Measurements from ENCODE around the gene EIF2D.
A peak's percentile ranks its signal among the peaks of the same experiment; 100 is the strongest.

EIF2D gene

GRCh38 chr1:206612129-206612876, at the start of gene EIF2D:
Gene EIF2D (minus strand): TSS chr1:206612465. CDS start chr1:206612342, 123 bp downstream.
- Mint-ChIP-seq H3K4me1 (peaks cover 47% of the 10 kb centered on the region), H3K27ac (peak within 1 kb of the TSS; percentile 91 to 99), H3K27me3 (no peaks in the 10 kb centered on the region), H3K9me3 (no peaks in the 10 kb centered on the region), H3K4me3 (peak within 1 kb of the TSS; percentile 90 to 95)
- peak; percentile 96 for DNase-seq
- ATAC-seq: peak; percentile 79

DNA sequence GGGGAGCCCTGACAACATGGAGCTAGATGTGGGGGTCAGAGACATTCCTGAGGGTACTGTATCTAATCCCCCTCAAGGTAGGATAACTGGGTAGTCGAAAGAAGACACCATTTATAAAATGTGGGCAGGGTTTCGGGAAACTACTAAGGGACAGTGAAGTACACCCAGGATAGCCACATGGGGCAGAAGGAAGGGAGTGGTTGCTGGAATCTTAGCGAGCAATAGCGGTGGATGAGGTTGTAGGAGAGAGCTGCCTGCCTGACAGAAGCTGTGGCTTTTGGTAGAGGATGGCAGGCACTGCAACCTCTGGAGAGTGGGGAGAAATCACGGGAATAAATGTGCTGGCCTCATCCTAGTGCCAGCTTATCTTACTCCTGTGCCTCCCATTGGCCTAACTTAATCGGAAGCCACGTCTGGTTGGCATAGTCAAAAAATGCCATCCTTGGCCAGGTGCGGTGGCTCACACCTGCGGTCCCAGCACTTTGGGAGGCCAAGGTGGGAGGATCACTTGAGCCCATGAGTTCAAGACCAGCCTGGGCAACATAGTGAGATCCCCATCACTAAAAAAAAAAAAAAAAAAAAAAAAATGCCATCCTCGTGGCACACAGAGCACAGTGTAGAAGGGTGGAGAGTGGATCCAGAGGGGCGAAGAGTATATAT, 49.0 kb upstream of the EIF2D start:
- Mint-ChIP-seq H3K4me3 (no peak overlapping the region), H3K4me1 (peaks cover 49% of the 10 kb centered on the region), H3K9me3 (no peaks in the 10 kb centered on the region), H3K27me3 (peaks cover 67% of the 10 kb centered on the region), H3K27ac (no peak overlapping the region)
- no peak for DNase-seq
- no peak for ATAC-seq

- Mint-ChIP-seq H3K27me3 (peaks cover 69% of the 10 kb centered on the region), H3K4me1 (peaks cover 49% of the 10 kb centered on the region), H3K9me3 (no peaks in the 10 kb centered on the region), H3K4me3 (no peak overlapping the region), H3K27ac (peak overlapping the region in 1 of 2 donors; percentile 30)
- no peak for ATAC-seq
- no peak for DNase-seq
Observed at GRCh38 chr1:206660136-206660535, 47.9 kb upstream of the EIF2D start.

DNA sequence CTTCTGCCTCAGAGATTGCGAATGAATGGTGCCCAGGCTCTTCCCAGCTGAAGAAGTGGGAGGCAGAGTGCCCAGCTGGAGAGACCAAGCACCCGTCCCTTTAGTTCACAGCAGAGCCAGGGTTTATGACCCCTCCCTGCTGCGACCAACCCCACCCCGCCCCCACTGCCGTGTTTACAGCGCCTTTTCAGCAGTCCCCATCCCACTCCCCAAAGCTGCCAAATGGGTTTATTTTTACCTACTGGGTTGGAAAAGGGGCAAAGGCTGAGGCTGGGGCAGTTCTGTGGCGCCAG, 46.7 kb upstream of the EIF2D start:
- H3K27ac Mint-ChIP-seq: no peak overlapping the region
- peaks cover 69% of the 10 kb centered on the region for H3K27me3 Mint-ChIP-seq
- H3K4me3 Mint-ChIP-seq: no peak overlapping the region
- no peaks in the 10 kb centered on the region for H3K9me3 Mint-ChIP-seq
- DNase-seq: no peak
- no peak for ATAC-seq
- peaks cover 45% of the 10 kb centered on the region for H3K4me1 Mint-ChIP-seq

DNA sequence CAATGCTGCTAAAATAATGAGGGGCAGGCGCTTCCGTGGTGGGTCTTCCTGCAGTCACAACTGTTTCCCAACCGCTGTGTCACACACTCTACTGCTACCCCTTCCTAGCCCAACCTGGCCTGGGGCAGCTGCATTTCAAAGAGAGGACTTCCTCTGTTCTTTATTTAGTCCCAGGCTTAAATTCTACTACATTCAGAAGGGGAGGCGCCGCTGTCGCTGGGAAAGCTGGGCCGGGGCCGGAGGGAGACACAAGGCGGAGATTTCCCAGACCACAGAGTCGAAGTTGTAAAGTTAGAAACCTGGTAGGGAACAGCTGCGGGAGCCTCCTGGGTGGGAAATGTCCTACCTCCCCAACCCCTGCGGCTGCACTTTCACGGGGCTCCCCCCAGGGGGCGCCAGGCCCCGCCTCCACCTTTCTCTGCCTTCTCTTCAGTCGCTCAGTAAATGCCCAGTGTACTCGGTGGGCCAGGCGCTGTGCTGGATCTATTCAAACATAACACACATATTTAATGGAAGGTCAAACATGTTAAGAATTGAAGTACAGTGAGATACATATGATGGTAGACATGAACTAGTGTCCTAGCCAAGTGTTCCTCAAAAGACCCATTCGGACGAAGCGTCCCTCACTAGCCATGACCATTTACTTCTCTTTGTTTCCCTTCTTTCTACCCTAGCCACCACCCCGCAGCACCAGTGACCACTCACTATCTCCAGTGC, 46.2 kb upstream of the EIF2D start:
- ATAC-seq: peak; percentile 73
- H3K4me1 Mint-ChIP-seq: peaks cover 40% of the 10 kb centered on the region

GRCh38 chr1:206657751-206658150, 45.5 kb upstream of the EIF2D start:
- no peak for ATAC-seq

More for the DNA sequence above, 46.2 kb upstream of the EIF2D start:
- Mint-ChIP-seq H3K27me3 (peaks cover 67% of the 10 kb centered on the region), H3K9me3 (no peaks in the 10 kb centered on the region), H3K4me3 (peak overlapping the region; percentile 44 to 50), H3K27ac (peak overlapping the region in 1 of 2 donors; percentile 21)
- DNase-seq: peak; percentile 57 to 58

DNA sequence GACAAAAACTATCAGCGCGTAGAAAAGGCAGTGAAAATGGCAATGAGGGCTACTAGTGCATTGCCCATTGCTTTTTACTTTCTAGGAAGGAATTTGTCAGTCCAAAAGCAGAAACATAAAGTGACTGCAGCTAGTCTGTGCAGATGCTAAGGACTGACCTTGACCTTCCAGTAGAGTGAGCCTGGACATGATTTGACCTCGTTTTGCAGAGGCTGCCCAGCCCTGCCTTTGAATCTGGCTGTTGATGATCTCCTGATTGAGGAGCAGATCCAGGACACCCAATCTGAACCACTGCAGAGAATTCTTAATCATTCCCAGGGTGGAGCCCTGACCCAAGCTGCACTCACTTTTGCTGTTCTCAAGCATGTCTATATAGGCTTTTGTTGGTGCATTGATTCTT, 44.7 kb upstream of the EIF2D start:
- DNase-seq (no peak), ATAC-seq (no peak)
- H3K27me3 Mint-ChIP-seq: peaks cover 63% of the 10 kb centered on the region
- H3K9me3 Mint-ChIP-seq: no peaks in the 10 kb centered on the region
- no peak overlapping the region for H3K27ac Mint-ChIP-seq
- no peak overlapping the region for H3K4me3 Mint-ChIP-seq
- peaks cover 25% of the 10 kb centered on the region for H3K4me1 Mint-ChIP-seq

More at GRCh38 chr1:206657751-206658150, 45.5 kb upstream of the EIF2D start:
- peak overlapping the region in 1 of 2 donors; percentile 50 for H3K4me3 Mint-ChIP-seq
- H3K27ac Mint-ChIP-seq: no peak overlapping the region
- no peaks in the 10 kb centered on the region for H3K9me3 Mint-ChIP-seq
- peaks cover 33% of the 10 kb centered on the region for H3K4me1 Mint-ChIP-seq
- no peak for DNase-seq
- peaks cover 66% of the 10 kb centered on the region for H3K27me3 Mint-ChIP-seq

DNA sequence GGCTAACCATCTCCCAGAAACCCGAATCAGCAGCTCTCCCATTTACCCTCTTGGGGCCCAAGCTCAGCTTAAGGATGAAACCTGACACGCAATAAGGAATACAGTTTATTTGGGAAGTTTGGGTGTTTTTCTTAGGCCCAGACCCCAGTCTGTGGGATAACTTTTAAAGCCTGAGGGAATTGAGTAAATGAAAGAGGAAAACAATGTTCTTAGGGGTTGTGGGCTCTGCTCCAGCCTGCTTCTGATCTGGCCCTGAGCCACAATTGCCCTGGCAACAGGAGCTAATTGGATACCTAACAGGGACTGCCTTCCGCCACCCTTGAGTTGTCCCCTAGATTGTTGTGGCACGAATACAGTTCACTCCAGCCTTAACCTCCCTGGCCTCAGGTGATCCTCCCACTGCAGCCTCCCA, 43.2 kb upstream of the EIF2D start:
- Mint-ChIP-seq H3K4me3 (no peak overlapping the region), H3K27me3 (peaks cover 61% of the 10 kb centered on the region), H3K27ac (no peak overlapping the region), H3K9me3 (no peaks in the 10 kb centered on the region), H3K4me1 (peaks cover 24% of the 10 kb centered on the region)
- no peak for DNase-seq
- ATAC-seq: no peak

- ATAC-seq (no peak), DNase-seq (no peak)
- peaks cover 18% of the 10 kb centered on the region for H3K4me1 Mint-ChIP-seq
- no peak overlapping the region for H3K27ac Mint-ChIP-seq
- H3K4me3 Mint-ChIP-seq: no peak overlapping the region
- H3K27me3 Mint-ChIP-seq: peaks cover 54% of the 10 kb centered on the region
- H3K9me3 Mint-ChIP-seq: no peaks in the 10 kb centered on the region
Observed at GRCh38 chr1:206654828-206655227, 42.6 kb upstream of the EIF2D start.

- H3K4me3 Mint-ChIP-seq: no peak overlapping the region
- no peaks in the 10 kb centered on the region for H3K9me3 Mint-ChIP-seq
- ATAC-seq (no peak), DNase-seq (no peak)
- no peak overlapping the region for H3K27ac Mint-ChIP-seq
- peaks cover 45% of the 10 kb centered on the region for H3K27me3 Mint-ChIP-seq
- H3K4me1 Mint-ChIP-seq: peaks cover 13% of the 10 kb centered on the region
Observed at GRCh38 chr1:206653715-206654459, 41.6 kb upstream of the EIF2D start.

DNA sequence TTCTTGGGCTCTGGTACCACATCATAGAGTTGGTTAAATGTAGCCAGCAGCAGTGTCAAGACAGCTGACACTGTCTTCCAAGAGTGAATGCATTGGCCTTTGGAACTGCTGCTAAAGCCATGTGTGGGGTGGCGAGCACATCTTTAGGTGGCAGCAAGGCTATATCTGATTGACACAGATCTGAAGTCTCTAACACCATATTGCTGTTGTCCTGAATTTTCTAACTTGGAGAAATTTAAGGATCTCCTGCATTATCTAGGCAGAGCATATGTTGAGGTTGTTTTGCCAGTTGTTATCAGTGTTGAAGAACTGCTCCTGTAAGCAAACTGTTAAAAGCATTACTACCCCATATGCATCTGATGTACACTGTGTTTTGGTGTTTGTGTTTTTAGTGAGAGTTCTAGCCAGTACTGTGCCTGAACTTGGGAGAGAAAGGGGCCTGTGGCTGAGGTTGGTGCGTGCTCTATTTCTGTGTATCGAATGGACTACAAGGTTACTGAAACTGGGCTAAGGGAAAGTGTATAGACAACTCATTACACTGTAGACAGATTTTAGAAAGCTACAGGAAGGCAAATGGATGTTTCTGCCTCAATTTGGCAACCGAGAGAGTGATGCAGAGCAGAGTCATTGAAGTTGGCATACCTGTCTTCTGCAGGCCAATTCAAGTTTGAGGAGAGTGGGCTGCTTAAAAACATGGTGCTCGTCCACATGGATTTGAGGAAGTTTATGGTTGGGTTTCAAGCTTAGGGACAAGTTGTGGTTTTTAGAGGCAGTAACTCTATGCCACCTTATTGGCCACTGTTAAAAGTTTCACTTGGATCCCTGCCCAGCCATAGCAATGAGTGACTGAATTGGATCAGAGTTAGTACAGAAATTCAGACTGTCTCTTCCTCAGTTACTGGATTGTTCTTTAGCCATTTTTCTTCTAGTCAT, 40.0 kb upstream of the EIF2D start:
- Mint-ChIP-seq H3K4me1 (no peaks in the 10 kb centered on the region), H3K27ac (no peak overlapping the region), H3K27me3 (peaks cover 28% of the 10 kb centered on the region), H3K9me3 (no peaks in the 10 kb centered on the region), H3K4me3 (no peak overlapping the region)
- DNase-seq (no peak), ATAC-seq (no peak)

- H3K9me3 Mint-ChIP-seq: no peaks in the 10 kb centered on the region
- no peaks in the 10 kb centered on the region for H3K4me1 Mint-ChIP-seq
- H3K27ac Mint-ChIP-seq: no peak overlapping the region
- peaks cover 17% of the 10 kb centered on the region for H3K27me3 Mint-ChIP-seq
- H3K4me3 Mint-ChIP-seq: no peak overlapping the region
- DNase-seq (no peak), ATAC-seq (no peak)
Observed at GRCh38 chr1:206651014-206651413, 38.7 kb upstream of the EIF2D start.

- H3K4me3 Mint-ChIP-seq: no peak overlapping the region
- H3K27ac Mint-ChIP-seq: no peak overlapping the region
- peaks cover 17% of the 10 kb centered on the region for H3K27me3 Mint-ChIP-seq
- DNase-seq (no peak), ATAC-seq (no peak)
- H3K4me1 Mint-ChIP-seq: no peaks in the 10 kb centered on the region
- H3K9me3 Mint-ChIP-seq: no peaks in the 10 kb centered on the region
Observed at GRCh38 chr1:206649261-206649921, 37.1 kb upstream of the EIF2D start.

DNA sequence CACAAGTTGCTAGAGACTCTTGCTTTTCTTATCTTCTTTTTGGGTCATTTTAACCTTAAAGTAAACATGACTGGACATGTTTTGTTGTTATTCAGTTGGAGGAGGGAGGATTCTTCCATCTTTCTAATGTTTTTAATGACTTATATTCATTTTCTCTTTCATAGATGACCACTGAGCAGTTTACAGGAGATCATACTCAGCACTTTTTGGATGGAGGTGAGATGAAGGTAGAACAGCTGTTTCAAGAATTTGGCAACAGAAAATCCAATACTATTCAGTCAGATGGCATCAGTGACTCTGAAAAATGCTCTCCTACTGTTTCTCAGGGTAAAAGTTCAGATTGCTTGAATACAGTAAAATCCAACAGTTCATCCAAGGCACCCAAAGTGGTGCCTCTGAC, 35.0 kb upstream of the EIF2D start:
- Mint-ChIP-seq H3K4me1 (peaks cover 8% of the 10 kb centered on the region), H3K9me3 (no peaks in the 10 kb centered on the region), H3K4me3 (no peak overlapping the region), H3K27me3 (peaks cover 8% of the 10 kb centered on the region), H3K27ac (no peak overlapping the region)
- ATAC-seq (no peak), DNase-seq (no peak)
